GM19468 (cell line): Measurements from ENCODE around the gene CMYA5.

Experiments
- ATAC-seq: cut with Tn5 transposase; IDR thresholded peaks from one replicate; pipeline ENCODE4 v1.9.1; 2021; ENCODE audit warnings: mild to moderate bottlenecking, moderate library complexity, moderate number of reproducible peaks; ENCODE audit not compliant: unreplicated experiment; ENCODE audit errors: extremely low read depth

CMYA5 gene

DNA sequence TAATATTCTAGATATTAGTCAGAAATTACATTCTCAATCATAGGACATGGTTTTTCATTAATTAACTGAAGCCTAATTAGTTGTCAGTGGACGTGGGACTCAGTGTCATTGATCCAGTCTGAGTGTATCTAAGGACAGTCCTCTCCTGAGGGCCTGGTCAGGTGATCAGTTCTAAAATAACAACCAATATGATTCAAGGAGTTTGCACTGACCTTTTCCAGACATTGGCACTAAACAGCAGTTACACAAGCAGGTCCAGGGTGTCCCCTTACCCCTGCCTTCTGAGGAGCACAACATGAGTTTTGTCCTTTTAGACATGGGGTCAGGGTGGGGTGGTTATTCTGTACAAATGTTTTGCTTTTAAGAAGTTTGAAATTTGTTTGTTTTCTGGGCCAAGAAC, 97.8 kb downstream of the CMYA5 start:
- no peak for ATAC-seq

DNA sequence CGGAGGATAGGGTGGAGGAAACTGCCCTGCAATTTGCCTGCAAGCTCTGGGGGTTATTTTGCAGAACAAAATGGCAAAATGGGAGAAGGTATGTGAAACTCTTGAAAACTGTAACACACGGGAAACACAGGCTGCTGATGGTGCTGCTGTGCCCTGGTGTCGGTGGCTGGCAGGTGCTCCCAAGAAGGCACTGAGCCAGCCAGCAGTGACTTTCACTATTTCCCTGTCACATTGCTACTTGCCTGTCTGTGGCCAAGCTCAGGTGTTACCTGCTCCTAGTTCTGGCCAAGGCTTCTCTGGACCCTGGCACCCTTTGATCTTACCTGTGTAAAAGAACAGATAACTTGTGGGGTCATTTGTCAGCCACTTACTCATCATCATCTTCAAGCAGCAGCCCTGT, 102.2 kb downstream of the CMYA5 start:
- ATAC-seq = no peak

DNA sequence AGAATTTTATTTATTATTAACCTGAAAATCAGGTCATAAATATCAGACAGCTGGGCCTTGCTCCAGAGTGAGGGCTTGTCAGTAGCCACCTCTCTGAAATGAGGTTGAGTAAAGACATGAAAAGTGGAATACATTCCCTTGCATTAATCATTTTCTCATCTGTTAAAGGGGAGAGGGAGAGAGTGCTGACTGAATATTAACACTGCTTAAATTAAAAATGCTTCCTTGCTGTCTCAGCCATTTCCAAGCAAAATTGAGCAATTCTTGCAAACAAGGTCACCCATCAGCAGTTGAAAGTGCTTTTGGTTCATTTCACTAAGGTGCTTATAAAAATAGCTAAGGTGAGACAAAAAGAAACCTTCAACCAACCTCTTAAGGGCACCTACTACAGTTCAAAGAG, 102.8 kb downstream of the CMYA5 start:
- no peak for ATAC-seq

DNA sequence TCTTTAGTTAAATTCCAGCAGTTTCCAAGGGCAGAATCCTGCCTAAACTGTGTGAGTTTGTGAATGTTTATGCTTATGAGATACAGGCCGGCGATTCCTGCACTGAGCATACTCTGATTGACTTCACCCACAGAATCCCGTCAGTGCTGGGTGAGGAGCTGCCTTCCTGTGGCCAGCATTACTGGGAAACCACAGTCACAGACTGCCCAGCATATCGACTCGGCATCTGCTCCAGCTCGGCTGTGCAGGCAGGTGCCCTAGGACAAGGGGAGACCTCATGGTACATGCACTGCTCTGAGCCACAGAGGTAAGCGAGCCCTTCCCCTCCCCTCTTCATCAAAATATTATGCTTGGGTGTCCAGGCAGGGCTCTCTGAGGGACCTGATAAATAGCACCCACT, 103.7 kb downstream of the CMYA5 start:
- no peak for ATAC-seq

DNA sequence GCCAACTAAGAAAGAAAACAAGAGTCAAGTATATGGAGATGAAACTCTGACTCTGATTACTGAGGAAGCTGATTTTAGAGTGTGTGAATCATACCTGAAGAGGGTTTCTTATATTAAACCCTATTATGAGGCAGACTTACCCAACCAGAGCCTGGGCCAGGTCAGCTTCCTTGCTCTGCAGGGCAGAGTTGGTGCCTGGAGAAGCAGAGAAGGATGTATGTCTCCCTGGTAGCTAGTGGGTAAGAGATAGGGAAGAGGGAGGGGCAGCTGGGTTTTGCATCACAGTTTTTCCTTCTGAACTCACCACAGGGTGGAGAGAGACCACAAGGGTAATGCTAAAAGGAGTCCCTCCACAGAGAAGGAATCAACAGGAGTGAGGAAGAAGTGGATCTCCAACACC, 104.1 kb downstream of the CMYA5 start:
- ATAC-seq = no peak

DNA sequence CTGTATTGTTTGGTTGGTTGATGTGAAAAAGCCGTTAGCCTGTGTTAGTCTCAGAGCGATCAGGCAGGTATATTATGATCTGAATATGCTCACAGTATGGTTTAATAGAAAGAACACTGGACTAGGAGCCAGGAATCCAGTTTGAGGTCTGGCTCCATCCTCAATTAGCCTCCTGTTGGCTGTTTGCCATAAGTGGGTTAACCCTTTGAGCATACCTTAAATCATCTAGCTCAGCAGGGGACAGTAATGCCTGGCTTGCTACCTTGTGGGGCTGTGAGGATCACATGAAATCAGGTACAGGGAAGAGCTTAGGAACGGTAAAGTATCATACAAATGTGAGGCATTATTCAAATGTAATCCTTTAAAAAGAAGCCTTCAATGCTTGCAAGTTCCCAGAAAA, 104.7 kb downstream of the CMYA5 start:
- ATAC-seq = no peak

DNA sequence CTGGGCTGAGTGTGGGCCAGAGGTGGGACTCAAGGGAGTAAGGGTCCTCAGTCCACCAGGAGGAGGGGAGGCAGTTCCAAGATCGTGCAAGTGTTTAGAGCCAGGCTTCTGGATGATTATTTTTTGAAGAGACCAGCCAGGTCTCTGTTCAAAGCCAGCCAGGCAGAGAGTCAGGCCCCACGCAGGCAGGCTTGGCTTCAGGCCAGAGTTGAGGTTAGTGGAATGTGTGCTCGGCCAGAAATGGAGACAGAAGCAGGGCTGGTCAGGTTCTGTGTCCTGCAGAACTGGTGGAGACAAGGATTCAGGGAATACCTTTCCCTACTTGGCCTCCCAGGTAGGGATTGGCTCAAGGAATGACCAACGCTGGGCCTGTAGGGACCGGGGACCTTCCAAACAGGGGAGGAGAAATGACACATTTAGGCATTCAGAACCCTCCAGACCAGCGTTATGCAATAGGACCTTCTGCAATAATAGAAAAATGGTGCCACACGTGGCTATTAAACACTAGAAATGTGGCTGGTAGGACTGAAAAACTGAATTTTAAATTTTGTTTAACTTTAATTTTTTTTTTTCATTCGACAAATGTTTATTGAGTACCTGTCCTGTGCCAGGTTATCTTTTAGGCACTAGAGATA, 106.2 kb downstream of the CMYA5 start:
- ATAC-seq = no peak

DNA sequence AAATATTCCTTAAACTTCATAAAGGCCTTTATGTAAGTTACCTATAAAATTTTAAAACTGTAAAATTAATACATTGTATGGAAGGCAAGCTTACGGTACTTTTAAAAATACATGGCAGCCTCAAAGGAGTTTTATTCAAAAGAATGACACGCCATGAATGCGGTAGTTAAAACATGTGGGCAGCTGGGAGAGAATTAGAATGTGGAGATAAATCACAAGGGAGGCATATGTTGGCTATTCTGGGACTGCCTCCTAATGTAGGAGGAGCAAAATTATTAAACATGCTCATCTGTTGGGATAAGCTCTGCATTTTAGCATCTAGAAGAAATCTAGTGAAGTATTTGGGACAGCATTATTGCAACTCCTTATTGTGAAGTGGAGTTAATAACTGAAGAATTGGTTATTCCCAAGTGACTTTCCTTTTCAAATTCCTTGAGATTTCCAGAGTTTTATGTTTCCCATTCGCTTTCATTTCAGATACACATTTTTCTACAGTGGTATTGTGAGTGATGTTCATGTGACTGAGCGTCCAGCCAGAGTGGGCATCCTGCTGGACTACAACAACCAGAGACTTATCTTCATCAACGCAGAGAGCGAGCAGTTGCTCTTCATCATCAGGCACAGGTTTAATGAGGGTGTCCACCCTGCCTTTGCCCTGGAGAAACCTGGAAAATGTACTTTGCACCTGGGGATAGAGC, 109.4 kb downstream of the CMYA5 start:
- no peak for ATAC-seq

DNA sequence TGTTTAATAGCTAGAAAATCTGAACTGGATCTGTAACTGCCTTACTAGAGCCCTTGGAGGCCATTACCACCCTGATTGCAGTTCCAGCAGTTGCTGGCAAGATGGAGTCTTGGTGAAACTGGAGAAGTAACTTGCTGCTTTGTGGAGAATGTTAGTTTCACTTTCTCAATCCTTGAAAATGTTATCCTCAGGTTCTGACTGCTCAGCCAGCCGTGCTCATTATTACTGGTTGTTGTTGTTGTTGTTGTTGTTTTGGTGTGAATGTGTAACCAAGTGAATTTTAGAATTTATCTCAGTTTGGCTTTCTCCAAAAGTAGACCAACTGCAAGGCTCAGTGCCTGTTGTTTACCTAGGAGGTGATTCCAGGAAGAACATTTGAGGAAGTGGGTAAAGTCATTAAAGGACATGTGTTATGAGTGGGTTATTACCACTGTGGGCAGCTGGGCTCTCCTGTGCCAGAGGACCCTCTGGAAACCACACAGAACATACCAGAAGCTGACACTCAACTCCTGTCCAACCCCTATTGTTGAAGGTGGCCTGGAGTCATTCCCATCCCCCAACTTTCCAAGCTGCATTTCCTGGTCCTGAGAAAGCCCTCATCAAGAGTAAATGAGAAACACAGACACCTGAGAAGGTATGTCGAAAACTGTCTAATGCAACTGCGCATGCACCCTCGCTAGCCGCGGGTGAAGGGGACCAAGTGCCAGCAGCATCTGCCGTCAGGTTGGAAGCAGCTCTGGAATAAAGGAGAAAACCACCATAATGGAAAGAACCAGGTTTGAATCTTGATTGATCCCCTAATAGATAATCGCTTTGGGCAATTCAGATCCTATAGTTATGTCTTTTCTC, 111.6 kb downstream of the CMYA5 start:
- ATAC-seq = no peak

DNA sequence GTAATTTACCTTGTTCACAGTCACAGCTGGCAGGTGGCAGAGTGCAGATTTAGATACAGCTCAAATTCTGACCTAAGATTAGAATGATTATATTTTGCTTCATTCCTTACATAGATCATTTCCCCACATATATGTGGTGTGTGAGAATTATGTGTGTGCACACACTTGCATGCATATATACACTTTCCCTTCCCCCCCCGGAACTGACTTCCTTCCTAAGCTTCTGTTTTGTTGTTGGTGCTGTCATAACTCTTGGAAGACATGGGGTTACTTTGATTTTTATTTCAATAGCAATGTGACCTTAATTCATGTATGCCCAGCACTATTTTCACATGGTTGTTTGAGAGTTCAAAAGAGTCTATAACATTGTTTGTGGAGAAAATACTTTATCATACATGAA, 112.8 kb downstream of the CMYA5 start:
- ATAC-seq = no peak

DNA sequence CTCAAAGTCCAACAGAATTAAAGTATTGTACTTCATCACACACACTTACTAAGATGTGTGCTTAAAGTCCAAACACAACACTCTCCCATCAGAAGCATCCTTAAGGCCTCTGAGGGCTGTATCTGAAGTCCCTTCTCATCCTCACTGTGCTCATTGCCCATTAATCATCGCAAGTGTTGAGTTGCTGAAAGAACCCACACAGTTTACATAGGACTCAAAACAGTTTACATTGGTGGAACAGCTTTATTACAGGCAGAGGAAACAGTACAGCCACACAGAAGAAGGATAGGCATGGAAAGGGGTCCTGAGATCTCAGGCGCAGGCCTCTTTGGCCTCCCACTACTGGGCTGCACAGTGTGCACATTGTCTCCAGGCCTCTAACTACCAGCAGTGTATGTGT, 113.4 kb downstream of the CMYA5 start:
- ATAC-seq = no peak

DNA sequence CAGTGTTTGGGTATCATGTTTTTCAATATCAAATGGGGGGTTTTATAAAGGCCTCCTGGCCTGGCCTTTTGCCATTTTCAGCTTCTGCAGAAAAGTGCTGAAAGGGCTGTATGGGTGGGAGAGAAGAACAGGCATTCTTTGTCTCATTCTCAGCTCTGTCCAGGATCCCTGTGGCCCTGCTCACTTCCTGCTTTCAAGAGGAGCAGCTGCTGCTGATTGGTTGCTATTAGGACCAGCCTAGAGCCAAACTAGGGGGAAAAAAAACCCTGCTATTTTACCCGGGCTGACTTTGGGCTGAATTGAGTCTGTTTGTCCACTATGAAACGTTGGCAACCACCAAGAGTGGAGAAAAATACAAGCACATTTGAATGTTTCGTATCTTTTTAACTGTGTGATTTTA, 117.1 kb downstream of the CMYA5 start:
- no peak for ATAC-seq

DNA sequence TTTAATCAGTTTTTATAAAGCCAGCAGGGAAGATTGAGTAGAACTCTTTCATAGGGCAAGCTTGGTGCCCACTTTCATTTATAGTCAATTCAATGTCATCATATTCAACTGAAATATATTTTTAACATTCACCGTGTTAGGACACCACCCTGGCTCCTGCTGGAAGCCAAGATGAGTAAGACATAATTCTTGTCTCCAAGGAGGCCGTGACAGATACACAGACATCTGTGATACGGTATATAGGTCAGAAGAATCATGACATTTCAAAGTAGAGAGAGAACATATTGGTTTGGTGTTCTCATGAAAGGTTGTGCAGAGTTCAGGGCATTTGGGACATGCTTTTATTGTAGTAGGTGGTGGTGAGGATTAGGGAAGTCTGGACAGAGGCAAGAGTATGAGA, 120.1 kb downstream of the CMYA5 start:
- ATAC-seq = no peak

DNA sequence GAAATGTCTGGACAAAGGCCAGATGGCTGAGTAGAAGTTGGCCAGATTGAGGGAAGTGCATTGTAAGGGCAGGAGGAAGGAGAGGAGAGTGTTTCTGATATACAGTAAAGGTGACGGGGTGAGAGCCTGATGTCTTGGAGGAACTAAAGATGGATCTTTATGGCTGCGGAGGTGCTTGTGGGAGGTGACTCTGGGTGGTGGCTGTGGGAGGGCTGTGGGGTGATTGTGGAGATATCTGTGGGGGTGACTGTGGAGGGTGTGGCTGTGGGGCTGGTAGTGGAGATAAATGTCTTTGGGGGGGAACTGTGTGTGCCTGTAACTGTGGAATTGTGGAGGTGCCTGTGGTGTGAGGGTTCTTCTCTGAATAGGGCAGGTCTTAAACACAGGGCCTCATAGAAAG, 121.4 kb downstream of the CMYA5 start:
- no peak for ATAC-seq

DNA sequence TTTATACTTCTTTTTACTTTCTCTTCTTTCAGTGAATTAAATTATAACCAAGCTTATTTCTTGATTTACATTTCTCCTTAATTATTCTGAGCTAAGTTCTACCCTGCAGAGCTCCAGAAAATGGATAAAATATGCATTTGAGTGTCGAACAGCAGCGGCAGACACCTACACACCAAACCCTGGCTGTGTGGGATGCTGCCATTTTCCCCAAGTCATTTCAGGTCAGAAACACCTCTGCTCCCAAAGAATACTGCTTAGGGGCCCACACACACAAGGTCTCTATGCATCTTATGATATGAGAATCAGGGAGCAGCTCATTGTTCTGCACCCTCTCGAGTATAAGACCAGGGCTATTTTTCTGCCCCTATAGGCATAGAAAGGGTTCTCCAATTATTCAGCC, 122.3 kb downstream of the CMYA5 start:
- no peak for ATAC-seq

DNA sequence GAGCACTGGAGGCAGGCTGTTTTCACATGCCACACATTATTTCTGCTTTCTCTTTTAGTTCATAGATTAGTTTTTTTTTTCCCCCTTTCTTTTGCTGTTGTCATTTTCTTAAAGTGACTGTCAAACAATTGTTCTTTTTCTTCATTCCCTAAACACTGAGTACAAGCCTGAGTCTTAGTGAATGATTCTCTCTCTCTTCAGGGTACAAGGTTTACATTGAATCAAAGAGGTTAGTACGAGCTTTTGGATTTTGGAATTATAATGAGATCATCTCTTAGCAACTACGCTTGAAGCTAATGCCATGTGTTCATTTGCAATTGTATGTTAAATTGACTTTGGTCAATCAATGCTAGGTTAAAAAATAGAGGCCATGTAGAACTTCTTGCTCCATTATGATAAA, 125.1 kb downstream of the CMYA5 start:
- ATAC-seq = no peak

DNA sequence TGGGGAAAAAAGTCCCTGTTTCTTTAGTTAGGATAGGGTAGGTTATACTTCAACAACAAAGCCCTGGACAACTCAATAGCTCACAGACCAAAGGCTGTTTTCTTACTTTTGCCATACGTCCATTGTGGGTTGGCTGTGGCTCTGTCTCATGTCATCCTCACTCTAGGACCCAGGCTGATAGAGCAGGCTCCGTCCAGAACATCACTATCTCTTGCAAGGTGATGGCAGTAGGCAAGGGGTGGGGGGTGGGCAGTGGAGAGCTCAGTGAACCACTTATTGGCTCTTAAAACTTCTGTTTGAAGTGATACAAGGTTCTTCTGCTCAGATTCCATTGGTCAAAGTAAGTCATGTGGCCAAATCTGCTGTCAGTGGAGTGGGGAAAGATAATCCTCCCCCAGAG, 126.4 kb downstream of the CMYA5 start:
- ATAC-seq = no peak

DNA sequence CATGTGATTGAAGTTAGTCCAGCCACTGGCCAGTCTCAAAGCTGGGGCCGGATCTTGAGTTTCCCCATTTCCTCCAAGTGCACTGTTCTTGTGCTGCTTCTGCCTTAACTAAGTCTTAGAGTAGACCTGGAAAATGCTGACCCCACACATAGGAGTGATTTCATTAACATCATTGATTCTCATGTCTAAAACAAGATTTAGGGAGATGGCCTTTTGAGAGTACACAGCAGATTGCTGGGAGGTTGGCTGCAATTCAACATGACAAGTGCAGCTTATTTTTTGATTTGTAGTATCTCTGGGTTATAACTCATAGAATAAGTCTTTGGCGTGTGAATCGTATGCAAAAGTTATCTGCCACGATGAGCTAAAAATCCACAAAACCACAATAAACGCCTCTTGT, 131.0 kb downstream of the CMYA5 start:
- no peak for ATAC-seq

DNA sequence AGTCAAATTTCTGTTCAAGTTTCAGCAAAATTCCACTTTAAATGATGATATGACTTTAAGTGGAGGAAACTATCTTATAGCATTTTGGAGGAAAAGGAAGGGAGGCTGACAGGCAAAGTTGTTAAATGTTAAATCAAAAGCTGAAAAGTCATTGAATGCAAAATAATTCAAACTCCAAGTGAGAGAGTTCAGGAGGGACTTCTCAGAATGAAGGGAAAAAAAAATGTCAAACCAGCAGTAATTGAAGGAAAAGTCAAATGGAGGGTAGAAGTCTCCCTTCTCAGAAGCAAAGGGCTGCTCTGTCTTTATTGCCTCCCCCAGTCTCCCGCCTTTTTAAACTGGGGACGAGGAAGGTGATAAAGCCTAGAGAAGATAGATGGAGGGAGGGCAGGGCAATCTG, 134.8 kb downstream of the CMYA5 start:
- no peak for ATAC-seq

DNA sequence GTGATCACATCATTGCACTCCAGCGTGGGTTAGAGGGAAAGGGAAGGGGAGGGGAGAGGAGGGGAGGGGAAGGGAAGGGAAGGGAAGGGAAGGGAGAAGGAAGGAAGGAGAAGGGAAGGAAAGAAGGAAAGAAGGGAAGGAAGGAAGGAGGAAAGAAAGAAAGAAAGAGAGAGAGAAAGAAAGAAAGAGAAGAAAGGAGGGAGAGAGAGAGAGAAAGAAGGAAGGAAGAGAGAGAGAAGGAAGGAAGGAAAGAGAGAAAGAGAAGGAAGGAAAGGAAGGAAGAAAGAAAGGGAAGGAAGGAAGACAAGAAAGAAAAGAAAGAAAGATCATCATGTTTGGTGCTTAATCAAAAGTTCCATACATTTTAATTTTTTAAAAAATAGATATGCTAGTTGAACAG, 136.2 kb downstream of the CMYA5 start:
- no peak for ATAC-seq

DNA sequence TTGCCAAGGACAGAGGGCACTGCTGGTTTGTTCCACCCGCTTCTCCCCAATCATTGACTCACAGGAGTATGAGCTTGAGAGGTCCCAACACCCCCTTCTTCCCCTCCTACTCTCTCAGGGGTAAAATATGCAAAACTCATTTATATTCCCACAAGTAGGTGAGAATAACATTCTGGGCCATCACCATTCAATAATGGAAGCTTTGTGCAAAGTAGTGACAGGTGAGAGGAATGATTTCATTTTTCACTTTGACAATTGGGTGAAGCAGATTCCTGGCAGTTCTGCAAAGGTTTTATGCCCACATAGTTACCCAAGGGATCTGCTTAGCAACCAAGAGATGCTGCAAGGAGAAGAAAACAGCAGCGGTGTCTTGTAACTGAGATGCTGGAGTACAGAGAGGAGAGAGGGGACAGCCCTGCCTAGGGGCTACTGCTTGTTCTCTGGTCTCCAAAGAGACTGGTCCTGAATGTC, 137.6 kb downstream of the CMYA5 start:
- no peak for ATAC-seq
